ENCODE measurements around the gene DENND1B.

DNA sequence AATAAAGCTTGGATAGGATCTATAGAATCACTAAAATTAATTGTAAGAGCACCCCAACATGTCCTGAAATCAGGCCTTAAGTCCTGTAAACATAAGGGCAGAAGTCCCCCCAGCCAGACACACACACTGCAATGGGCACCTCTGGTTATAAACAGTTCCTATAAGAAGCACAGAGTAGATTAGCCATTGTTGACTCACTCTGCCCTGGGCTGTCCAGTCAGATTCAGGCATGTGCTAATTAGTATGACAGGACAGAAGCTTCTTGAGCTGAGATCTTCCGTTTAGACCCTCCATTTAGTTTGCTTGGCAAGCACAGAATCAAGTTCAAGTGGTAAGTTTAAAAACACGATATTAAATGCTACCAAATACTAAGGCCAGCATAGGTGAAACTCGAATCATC is 11.8 kb upstream of the DENND1B start:
- TF ChIP-seq ZFX (IDR thresholded peaks at IDR 0.05) (no peak), CTCF (conservative IDR thresholded peaks at IDR 0.05) (no peak)

Data from C4-2B (cell line).